HS-5 (cell line): ENCODE measurements around the gene HARS1.
"Not testable (repeated sequence)": the region's sequence is repeated elsewhere in the genome, so short reads cannot be mapped to it uniquely, and the experiment has no call there.

ENCODE experiments used
- DNase-seq: peaks from one replicate; pipeline ENCODE4 v3.0.0-alpha.2; 2012; ENCODE audit warnings: low read depth

The HARS1 gene, protein sequence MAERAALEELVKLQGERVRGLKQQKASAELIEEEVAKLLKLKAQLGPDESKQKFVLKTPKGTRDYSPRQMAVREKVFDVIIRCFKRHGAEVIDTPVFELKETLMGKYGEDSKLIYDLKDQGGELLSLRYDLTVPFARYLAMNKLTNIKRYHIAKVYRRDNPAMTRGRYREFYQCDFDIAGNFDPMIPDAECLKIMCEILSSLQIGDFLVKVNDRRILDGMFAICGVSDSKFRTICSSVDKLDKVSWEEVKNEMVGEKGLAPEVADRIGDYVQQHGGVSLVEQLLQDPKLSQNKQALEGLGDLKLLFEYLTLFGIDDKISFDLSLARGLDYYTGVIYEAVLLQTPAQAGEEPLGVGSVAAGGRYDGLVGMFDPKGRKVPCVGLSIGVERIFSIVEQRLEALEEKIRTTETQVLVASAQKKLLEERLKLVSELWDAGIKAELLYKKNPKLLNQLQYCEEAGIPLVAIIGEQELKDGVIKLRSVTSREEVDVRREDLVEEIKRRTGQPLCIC

GRCh38 chr5:140690941-140691924 lies at the start of gene HARS1, which contains the start of gene HARS2:
Gene HARS1, minus strand, starts transcription at chr5:140691370. Its CDS starts 66 bp downstream, at chr5:140691304.
Gene HARS2, plus strand, starts transcription at chr5:140691455. Its CDS starts 194 bp downstream, at chr5:140691649.
- DNase-seq: peak; percentile 91

GRCh38 chr5:140737486-140737885 lies 46.3 kb upstream of the HARS1 start:
- no peak for DNase-seq

- DNase-seq: no peak
These were observed 43.2 kb upstream of the HARS1 start for GRCh38 chr5:140734354-140734753.

- DNase-seq: no peak
These were observed 41.9 kb upstream of the HARS1 start for GRCh38 chr5:140733098-140733497.

DNA sequence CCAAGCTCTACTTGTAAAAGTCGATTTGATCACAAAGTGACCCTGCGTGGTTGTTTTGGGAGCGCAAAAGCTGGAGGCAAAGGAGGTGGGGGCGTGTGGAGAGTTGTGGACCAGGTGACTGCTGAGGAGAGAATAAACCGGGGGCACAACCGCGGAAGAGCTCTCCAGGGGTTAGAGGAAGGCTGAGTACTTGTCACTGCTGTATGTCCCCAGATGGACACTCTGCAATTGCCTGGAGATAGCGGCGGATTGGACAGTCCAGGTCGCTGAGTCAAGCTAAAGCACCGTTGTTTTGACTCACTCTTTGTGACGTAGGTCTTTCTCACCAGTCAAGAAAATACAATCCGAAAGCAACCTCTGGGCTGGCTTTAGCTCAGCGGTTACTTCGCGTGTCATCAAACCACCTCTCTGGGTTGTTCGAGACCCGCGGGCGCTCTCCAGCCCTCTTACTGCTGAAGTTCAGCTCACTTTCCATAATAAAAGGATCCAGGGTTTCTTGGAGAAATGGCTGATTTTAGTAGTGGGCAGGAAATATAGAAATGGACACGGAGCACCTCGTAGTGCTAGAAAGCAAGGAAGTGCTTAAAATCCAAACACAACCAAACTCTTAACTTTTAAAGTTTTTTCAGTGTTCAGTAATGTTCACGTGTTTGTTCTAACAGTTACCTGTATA lies 34.8 kb upstream of the HARS1 start:
- DNase-seq: peak; percentile 96

DNA sequence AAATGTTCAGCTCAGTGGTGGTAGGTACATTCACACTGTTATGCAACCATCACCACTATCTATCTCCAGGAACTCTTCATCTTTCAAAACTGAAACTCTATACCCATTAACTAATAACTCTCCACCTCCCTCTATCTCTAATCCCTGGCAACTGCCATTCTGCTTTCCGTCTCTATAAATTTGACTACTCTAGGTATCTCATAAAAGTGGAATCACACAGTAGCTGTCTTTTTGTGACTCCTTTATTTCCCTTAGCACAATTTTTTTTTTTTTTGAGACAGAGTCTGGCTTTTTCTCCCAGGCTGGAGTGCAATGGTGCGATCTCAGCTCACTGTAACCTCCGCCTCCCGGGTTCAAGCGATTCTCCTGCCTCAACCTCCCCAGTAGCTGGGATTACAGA lies 30.2 kb upstream of the HARS1 start:
- DNase-seq: not testable (repeated sequence)

DNA sequence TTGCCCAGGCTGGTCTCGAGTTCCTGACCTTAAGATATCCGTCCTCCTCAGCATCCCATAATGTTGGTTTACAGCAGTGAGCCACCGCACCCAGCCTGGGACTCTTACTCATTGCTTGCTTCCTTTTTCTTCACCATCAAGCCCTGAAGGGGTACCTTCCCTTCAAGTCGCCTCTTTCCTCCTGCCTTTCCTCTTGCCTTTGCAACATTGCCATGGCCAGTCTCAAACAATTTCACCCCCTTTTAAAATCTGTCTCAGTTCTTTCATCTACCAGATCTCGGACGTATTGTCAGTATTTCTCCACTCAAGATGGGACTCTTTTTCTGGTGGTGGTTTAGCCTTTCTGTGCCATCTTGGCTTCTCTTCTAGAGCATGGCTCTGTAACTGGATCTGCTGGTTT lies 29.6 kb upstream of the HARS1 start:
- not testable (repeated sequence) for DNase-seq

DNA sequence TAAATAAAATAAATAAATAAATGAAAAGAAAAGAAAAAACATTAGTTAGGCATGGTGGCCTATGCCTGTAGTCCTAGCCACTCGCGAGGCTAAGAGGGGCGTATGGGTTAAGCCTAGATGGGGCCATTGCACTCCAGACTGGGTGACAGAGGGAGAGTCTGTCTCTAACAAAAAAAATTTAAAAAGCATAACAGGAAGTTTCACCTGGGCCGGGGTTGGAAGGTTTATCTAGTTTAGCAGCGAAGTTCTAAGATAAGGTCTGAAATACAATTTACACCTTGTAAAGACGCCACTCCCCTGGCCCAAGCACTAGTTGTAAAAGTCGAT lies 27.1 kb upstream of the HARS1 start:
- no peak for DNase-seq

DNA sequence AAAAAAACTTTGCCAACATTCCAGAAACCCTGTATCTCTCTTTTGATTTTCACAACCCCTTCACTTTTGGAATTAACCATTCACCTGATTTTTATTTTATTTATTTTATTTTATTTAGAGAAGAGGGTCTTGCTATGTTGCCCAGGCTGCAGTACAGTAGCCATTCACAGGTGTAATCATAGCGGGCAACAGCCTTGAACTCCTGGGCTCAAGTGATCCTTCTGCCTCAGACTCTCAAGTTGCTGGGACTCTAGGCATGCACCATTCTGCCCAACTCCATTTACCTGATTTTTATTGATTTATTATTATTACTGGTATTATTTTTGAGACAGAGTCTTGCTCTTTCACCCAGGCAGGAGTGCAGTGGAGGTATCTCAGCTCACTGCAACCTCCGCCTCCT lies 25.1 kb upstream of the HARS1 start:
- DNase-seq: not testable (repeated sequence)

- DNase-seq: no peak
These were observed 22.5 kb upstream of the HARS1 start for GRCh38 chr5:140713562-140714094.

DNA sequence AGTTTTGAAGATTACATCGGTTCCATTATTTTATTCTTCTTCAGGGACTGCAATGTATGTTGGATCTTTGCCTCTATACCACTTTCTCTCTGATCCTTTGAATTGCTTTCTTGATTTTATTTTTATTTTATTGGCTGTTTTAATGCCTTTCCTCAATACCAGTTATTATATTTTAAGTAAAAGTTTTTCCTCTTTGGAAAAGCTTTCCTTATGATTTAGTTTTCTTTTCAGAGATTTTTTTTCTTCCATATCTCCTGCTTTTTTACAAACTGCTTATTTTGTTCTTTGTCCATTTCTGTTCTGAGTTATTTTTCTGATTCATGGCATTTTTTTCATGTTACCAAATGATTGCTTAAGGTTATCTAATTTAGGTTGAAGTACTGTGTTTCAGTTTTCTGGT lies 20.6 kb upstream of the HARS1 start:
- DNase-seq: no peak

GRCh38 chr5:140710899-140711552 lies 19.9 kb upstream of the HARS1 start:
- peak; percentile 99 for DNase-seq

GRCh38 chr5:140708787-140709186 lies 17.6 kb upstream of the HARS1 start:
- DNase-seq: not testable (repeated sequence)

GRCh38 chr5:140707812-140708211 lies 16.6 kb upstream of the HARS1 start:
- DNase-seq: no peak

- peak; percentile 91 for DNase-seq
These were observed 9.3 kb upstream of the HARS1 start, which contains the start of gene ZMAT2 for GRCh38 chr5:140700177-140701144. Gene ZMAT2, plus strand, starts transcription at chr5:140700447. Its CDS starts 14 bp downstream, at chr5:140700461.

GRCh38 chr5:140696891-140697492 lies 5.8 kb upstream of the HARS1 start:
- no peak for DNase-seq

GRCh38 chr5:140694276-140694675 lies 3.1 kb upstream of the HARS1 start:
- DNase-seq: no peak

GRCh38 chr5:140690376-140690932 lies 716 bp downstream of the HARS1 start:
- no peak for DNase-seq

GRCh38 chr5:140678993-140679392 lies 12.2 kb downstream of the HARS1 start:
- no peak for DNase-seq
